HepG2 (cell line): ENCODE data around the gene KHNYN. TPM values are rescaled to one million over a fixed set of nuclear protein-coding genes. Genes with fewer than 3 reads are reported as not detected.

Experiments
- ATAC-seq: fragments of 200-7000 bp; cut with Tn5 transposase; 3 replicates; pipeline ENCODE4 v1.9.1; 2020; ENCODE audit warnings: mild to moderate bottlenecking, moderate library complexity
- BruUV-seq: library from RNA; stranded (reverse); fragments of 400-500 nt; replicated peaks from 2 replicates; lab custom pipeline; 2021; lab: Mats Ljungman, UMichigan
- CTCF ChIA-PET: fragments of 300-600 bp; formaldehyde crosslinking; extraction: SDS; loops from one replicate; lab custom pipeline; 2021; ENCODE audit warnings: low total read pairs, inconsistent platforms, low intra/inter-chr PET ratio; lab: Yijun Ruan, JAX
- POLR2A ChIA-PET: fragments of 350-600 bp; sonication (Branson Sonifier 250); formaldehyde crosslinking; loops from one replicate; lab custom pipeline; 2020; ENCODE audit warnings: antibody characterized with exemption, inconsistent platforms; lab: Yijun Ruan, JAX
- DNase-seq: peaks from one replicate; pipeline ENCODE4 v3.0.0-alpha.2; 2015; ENCODE audit warnings: low spot score
- FAIRE-seq: peaks from 3 replicates; lab custom pipeline; 2011; peaks lifted over from hg19 to GRCh38; lab: Jason Lieb, UNC
- H2AFZ ChIP-seq: one replicate; pipeline ENCODE4 v1.6.1; 2011; ENCODE audit warnings: low read length, inconsistent platforms
- H3K27ac ChIP-seq: fragments of 300-600 bp; 3 replicates; pipeline ENCODE4 v1.8.0; 2011; ENCODE audit warnings: mixed run types, mild to moderate bottlenecking, mixed read lengths, low read length, inconsistent platforms; ENCODE audit not compliant: insufficient read depth; ENCODE audit errors: extremely low read length
- H3K27me3 ChIP-seq, 2 experiments: fragments of 200-600 bp in 1 of 2; 2 replicates in 1 of 2; 3 replicates in 1 of 2; pipeline versions ENCODE4 v1.6.0 to v1.8.0; 2011; ENCODE audit warnings: low read length in 2 of 2, mild to moderate bottlenecking in 2 of 2, moderate library complexity in 2 of 2, inconsistent platforms in 1 of 2; ENCODE audit not compliant: insufficient read depth in 2 of 2, control insufficient read depth in 1 of 2
- H3K36me3 ChIP-seq, 2 experiments: fragments of 200-600 bp in 1 of 2; replicated peaks in 1 of 2; 2 replicates in 1 of 2; 3 replicates in 1 of 2; pipeline versions ENCODE4 v1.5.1 to v1.8.0; 2011; ENCODE audit warnings: low read length in 2 of 2, inconsistent platforms in 1 of 2; ENCODE audit not compliant: insufficient read depth in 2 of 2, control insufficient read depth in 1 of 2
- H3K4me1 ChIP-seq: 2 replicates; pipeline ENCODE4 v1.5.1; 2012; ENCODE audit warnings: low read length, inconsistent platforms; ENCODE audit not compliant: insufficient read depth
- H3K4me2 ChIP-seq: 2 replicates; pipeline ENCODE4 v1.6.0; 2011; ENCODE audit warnings: low read depth, low read length, inconsistent platforms
- H3K4me3 ChIP-seq, 3 experiments: fragments of 200-600 bp in 1 of 3; sonication (generic), shearing (Covaris generic) in 1 of 3; replicated peaks in 1 of 3; 2 replicates each; pipeline ENCODE4 v1.5.1; 2011 to 2016; ENCODE audit warnings: low read length in 3 of 3, inconsistent platforms in 2 of 3, low read depth in 2 of 3, mild to moderate bottlenecking in 2 of 3, control low read depth in 1 of 3, mixed read lengths in 1 of 3; ENCODE audit not compliant: insufficient read depth in 1 of 3
- H3K79me2 ChIP-seq: one replicate; pipeline ENCODE4 v1.6.1; 2011; ENCODE audit warnings: low read length, inconsistent platforms; ENCODE audit not compliant: insufficient read depth
- H3K9ac ChIP-seq: 2 replicates; pipeline ENCODE4 v1.6.0; 2011; ENCODE audit warnings: mild to moderate bottlenecking, low read depth, low read length, inconsistent platforms; ENCODE audit not compliant: insufficient read depth
- H3K9me3 ChIP-seq: 2 replicates; pipeline ENCODE4 v1.5.1; 2012; ENCODE audit warnings: mild to moderate bottlenecking, low read length
- H4K20me1 ChIP-seq: 2 replicates; pipeline ENCODE4 v1.6.0; 2011; ENCODE audit warnings: inconsistent platforms, mild to moderate bottlenecking, low read length, moderate library complexity; ENCODE audit not compliant: insufficient read depth
- ARNT ChIP-seq: fragments of 450-650 bp; IDR thresholded peaks from 2 replicates; pipeline ENCODE4 v1.6.1; 2017
- ETV5 ChIP-seq: IDR thresholded peaks from 2 replicates; pipeline ENCODE4 v1.6.1; 2018; ENCODE audit warnings: missing biosample characterization, missing genetic modification reagents, inconsistent platforms, borderline replicate concordance
- FOXK1 ChIP-seq: sonication (generic); formaldehyde crosslinking; IDR thresholded peaks from 2 replicates; pipeline ENCODE4 v1.4.0; 2020; ENCODE audit warnings: low read depth, missing genetic modification reagents, borderline replicate concordance
- HOXA7 ChIP-seq: sonication (generic); formaldehyde crosslinking; IDR thresholded peaks from 2 replicates; pipeline ENCODE4 v1.8.1; 2022; ENCODE audit warnings: mild to moderate bottlenecking, missing genetic modification reagents, moderate library complexity
- HOXD1 ChIP-seq: sonication (generic); formaldehyde crosslinking; IDR thresholded peaks from 2 replicates; pipeline ENCODE4 v1.5.0; 2020; ENCODE audit warnings: missing genetic modification reagents
- JDP2 ChIP-seq: sonication (generic); formaldehyde crosslinking; IDR thresholded peaks from 2 replicates; pipeline ENCODE4 v1.8.1; 2022; ENCODE audit warnings: missing genetic modification reagents, borderline replicate concordance
- KMT2B ChIP-seq: IDR thresholded peaks from 2 replicates; pipeline ENCODE4 v1.6.1; 2016; ENCODE audit warnings: missing genetic modification reagents, missing compliant biosample characterization
- MYC ChIP-seq: sonication (generic); formaldehyde crosslinking; IDR thresholded peaks from 2 replicates; pipeline ENCODE4 v1.9.0; 2021; ENCODE audit warnings: missing genetic modification reagents, borderline replicate concordance
- POLR2A ChIP-seq, 2 experiments: IDR thresholded peaks; 2 replicates each; pipeline ENCODE4 v1.6.1; 2011; ENCODE audit warnings: low read depth in 2 of 2, low read length in 2 of 2, mild to moderate bottlenecking in 1 of 2, moderate library complexity in 1 of 2; ENCODE audit not compliant: insufficient read depth in 1 of 2
- RARG ChIP-seq: sonication (generic); formaldehyde crosslinking; IDR thresholded peaks from 2 replicates; pipeline ENCODE4 v1.4.0; 2020; ENCODE audit warnings: low read depth, mild to moderate bottlenecking, missing genetic modification reagents
- RELA ChIP-seq: sonication (generic); formaldehyde crosslinking; IDR thresholded peaks from 2 replicates; pipeline ENCODE4 v1.4.0; 2020; ENCODE audit warnings: missing genetic modification reagents
- TMF1 ChIP-seq: sonication (generic); formaldehyde crosslinking; IDR thresholded peaks from 2 replicates; pipeline ENCODE4 v1.8.1; 2022; ENCODE audit warnings: low read depth, missing genetic modification reagents
- ZNF572 ChIP-seq: sonication (generic); formaldehyde crosslinking; IDR thresholded peaks from 2 replicates; pipeline ENCODE4 v1.5.1; 2020; ENCODE audit warnings: mild to moderate bottlenecking, missing genetic modification reagents
- ZNF629 ChIP-seq: sonication (generic); formaldehyde crosslinking; conservative IDR thresholded peaks from 2 replicates; pipeline ENCODE4 v1.5.0; 2020; ENCODE audit warnings: missing genetic modification reagents
- ZNF788 ChIP-seq: sonication (generic); formaldehyde crosslinking; IDR thresholded peaks from 2 replicates; pipeline ENCODE4 v1.5.0; 2020; ENCODE audit warnings: mild to moderate bottlenecking, missing genetic modification reagents, borderline replicate concordance
- WGBS: methylation state at CpG from one replicate; pipeline ENCODE4 v1.1.6; 2017; ENCODE audit warnings: low lambda C conversion rate; 5-methylcytosine and 5-hydroxymethylcytosine counted together
- in situ Hi-C: cut with HindIII; loops from 2 replicates; pipeline ENCODE4 v1.10.0; 2017; ENCODE audit warnings: low pct_unique_long_range_greater_than_20kb; ENCODE audit not compliant: extremely low pct_ligation_motif_present
- intact Hi-C: fragments of 100-400 bp; cut with micrococcal nuclease; formaldehyde crosslinking; loops from one replicate; pipeline ENCODE4 v1.10.0; 2022; ENCODE audit not compliant: unreplicated experiment
- polyA plus RNA-seq, 8 experiments: library from polyadenylated mRNA; depleted of rRNA in 3 of 8; stranded (reverse) in 7 of 8; unstranded in 1 of 8; fragments of >200 nt; fragmentation: Illumina TruSeq in 4 of 8; extraction: Trizol in 4 of 8; gene quantifications; 2 replicates each; pipeline versions ENCODE4 v1.2.1 to v1.2.3, GENCODE V29; 2011 to 2016; ENCODE audit warnings: low read depth in 4 of 8, missing spikeins in 1 of 8, mixed read lengths in 1 of 8; ENCODE audit not compliant: insufficient read depth in 1 of 8
- total RNA-seq, 5 experiments: library from RNA; depleted of rRNA; stranded (reverse); fragments of >200 nt; fragmentation: Illumina TruSeq; extraction: Trizol; gene quantifications; 2 replicates each; pipeline ENCODE4 v1.2.3, GENCODE V29; 2016; ENCODE audit warnings: low read depth in 1 of 5
- TF ChIP-seq, protein P1 (sequence below): conservative IDR thresholded peaks from 2 replicates; pipeline ENCODE4 v1.6.1; 2018; ENCODE audit warnings: missing genetic modification reagents
- TF ChIP-seq, protein P2 (sequence below): sonication (generic); formaldehyde crosslinking; IDR thresholded peaks from 2 replicates; pipeline ENCODE4 v1.4.0; 2020; ENCODE audit warnings: mild to moderate bottlenecking, missing genetic modification reagents
- TF ChIP-seq, protein P3 (sequence below): sonication (generic); formaldehyde crosslinking; conservative IDR thresholded peaks from 2 replicates; pipeline ENCODE4 v1.8.0; 2022; ENCODE audit warnings: missing genetic modification reagents
- TF ChIP-seq, protein P4 (sequence below): sonication (generic); formaldehyde crosslinking; IDR thresholded peaks from 2 replicates; pipeline ENCODE4 v1.5.1; 2020; ENCODE audit warnings: mild to moderate bottlenecking, moderate library complexity, missing genetic modification reagents

Gene KHNYN
- total and polyA plus RNA-seq, 2 of the 13 experiments (the other 11 are each of a cell fraction or from before 2014, with no cell fraction given), result 52.8 to 75.7 TPM

DNA sequence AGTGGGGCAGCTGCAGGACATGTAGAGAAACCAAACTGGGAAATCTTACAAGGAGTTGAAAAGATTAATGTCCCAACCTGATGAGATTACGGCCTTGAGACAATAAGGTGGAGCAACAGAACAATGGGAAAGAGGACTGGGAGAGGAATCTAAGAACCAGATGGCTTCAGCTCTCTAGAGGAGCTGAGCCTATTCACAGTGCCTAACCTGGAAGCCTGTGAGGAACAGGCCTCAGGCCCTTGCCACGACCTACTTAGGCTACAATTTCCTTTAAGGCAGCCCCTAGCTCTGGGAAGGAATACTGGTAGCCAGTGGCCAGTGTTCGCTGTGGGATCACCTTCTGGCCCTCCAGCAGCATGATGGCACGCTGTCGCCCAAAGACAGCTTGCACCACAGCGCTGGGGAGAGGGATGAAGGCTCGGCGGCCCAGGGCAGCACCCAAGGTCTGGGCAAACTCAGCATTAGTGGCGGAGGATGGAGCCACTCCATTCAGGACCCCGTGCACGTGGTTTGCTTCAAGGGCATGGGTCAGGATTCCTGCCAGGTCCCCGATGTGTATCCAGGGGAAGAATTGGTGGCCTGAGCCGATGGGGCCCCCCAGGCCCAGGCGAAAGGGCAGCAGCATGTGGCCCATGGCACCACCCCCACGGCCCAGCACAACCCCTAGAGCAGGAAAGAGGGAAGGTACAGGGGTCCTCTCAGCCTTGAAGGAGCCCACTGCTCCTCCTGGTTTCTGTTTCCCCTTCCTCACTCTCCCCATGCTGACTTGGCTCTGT, 10.3 kb downstream of the KHNYN start:
- peaks cover 0 to 5% of the 10 kb centered on the region in 2 experiments; a peak in 1 of 5 replicates for H3K27me3 ChIP-seq
- no peak overlapping the region for H2AFZ ChIP-seq
- ChIA-PET CTCF (interaction anchor here (11.8 kb wide), 1 partner anchor 108 kb away, joined by 235 read pairs; the partner anchor contains the start of gene ADCY4), POLR2A (interaction anchor here (0.9 to 5.6 kb wide), 6 partner anchors 11 to 197 kb away, joined by 3 to 242 read pairs (median 17); partner anchors contain the start of genes CBLN3, CIDEB, KHNYN and TINF2)
- H3K36me3 ChIP-seq, result peaks cover 38 to 56% of the 10 kb centered on the region in 2 experiments
- H4K20me1 ChIP-seq, result no peaks in the 10 kb centered on the region; the same call in 1 of the 2 replicates
- no peak overlapping the region for H3K9ac ChIP-seq
- H3K4me1 ChIP-seq, result peaks cover 23% of the 10 kb centered on the region
- no TSS peak for BruUV-seq
- in situ Hi-C loops (loop anchor here (10.0 kb wide), 1 partner anchor 195 kb away; the partner anchor contains the start of gene TINF2), intact Hi-C loops (loop anchor here (10.0 kb wide), 2 partner anchors 855 to 1855 kb away; partner anchors contain the start of gene DAD1)
- H3K27ac ChIP-seq, result no peak overlapping the region
- no peaks in the 10 kb centered on the region for H3K9me3 ChIP-seq
- no peak overlapping the region for H3K4me3 ChIP-seq
- WGBS, result 89% methylated on average over 15 of the region's 15 CpGs
- DNase-seq (no peak), FAIRE-seq (no peak), ATAC-seq (no peak)
- peaks cover 22% of the 10 kb centered on the region for H3K79me2 ChIP-seq
- no peak overlapping the region for H3K4me2 ChIP-seq
- TF ChIP-seq TMF1 (CRISPR knock-in tag) (0 out of 2 replicates have a peak, but pooled peaks have one; percentile 34), JDP2 (CRISPR knock-in tag) (no peak), MYC (CRISPR knock-in tag) (no peak), HOXD1 (CRISPR knock-in tag) (0 out of 2 replicates have a peak, but pooled peaks have one; percentile 46), ETV5 (CRISPR knock-in tag) (no peak), ZNF788 (no peak), KMT2B (CRISPR knock-in tag) (no peak; the same call in 1 of the 2 replicates), POLR2A (IDR thresholded peaks at IDR 0.05; ENCODE audit: insufficient read depth in 1 of 2, low read depth in 2 of 2, low read length in 2 of 2) (0 out of 4 replicates have a peak, but pooled peaks of 1 of the 2 experiments have one; percentile 10), ARNT (no peak), HOXA7 (no peak), RARG (CRISPR knock-in tag) (no peak), FOXK1 (no peak), ZNF572 (CRISPR knock-in tag) (no peak), ZNF629 (CRISPR knock-in tag) (no peak), RELA (CRISPR knock-in tag) (no peak)
- TF ChIP-seq, protein P1, sequence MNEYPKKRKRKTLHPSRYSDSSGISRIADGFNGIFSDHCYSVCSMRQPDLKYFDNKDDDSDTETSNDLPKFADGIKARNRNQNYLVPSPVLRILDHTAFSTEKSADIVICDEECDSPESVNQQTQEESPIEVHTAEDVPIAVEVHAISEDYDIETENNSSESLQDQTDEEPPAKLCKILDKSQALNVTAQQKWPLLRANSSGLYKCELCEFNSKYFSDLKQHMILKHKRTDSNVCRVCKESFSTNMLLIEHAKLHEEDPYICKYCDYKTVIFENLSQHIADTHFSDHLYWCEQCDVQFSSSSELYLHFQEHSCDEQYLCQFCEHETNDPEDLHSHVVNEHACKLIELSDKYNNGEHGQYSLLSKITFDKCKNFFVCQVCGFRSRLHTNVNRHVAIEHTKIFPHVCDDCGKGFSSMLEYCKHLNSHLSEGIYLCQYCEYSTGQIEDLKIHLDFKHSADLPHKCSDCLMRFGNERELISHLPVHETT (CRISPR knock-in tag), result no peak
- TF ChIP-seq, protein P2, sequence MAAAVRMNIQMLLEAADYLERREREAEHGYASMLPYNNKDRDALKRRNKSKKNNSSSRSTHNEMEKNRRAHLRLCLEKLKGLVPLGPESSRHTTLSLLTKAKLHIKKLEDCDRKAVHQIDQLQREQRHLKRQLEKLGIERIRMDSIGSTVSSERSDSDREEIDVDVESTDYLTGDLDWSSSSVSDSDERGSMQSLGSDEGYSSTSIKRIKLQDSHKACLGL, result 0 out of 2 replicates have a peak, but pooled peaks have one; percentile 9
- TF ChIP-seq, protein P3, sequence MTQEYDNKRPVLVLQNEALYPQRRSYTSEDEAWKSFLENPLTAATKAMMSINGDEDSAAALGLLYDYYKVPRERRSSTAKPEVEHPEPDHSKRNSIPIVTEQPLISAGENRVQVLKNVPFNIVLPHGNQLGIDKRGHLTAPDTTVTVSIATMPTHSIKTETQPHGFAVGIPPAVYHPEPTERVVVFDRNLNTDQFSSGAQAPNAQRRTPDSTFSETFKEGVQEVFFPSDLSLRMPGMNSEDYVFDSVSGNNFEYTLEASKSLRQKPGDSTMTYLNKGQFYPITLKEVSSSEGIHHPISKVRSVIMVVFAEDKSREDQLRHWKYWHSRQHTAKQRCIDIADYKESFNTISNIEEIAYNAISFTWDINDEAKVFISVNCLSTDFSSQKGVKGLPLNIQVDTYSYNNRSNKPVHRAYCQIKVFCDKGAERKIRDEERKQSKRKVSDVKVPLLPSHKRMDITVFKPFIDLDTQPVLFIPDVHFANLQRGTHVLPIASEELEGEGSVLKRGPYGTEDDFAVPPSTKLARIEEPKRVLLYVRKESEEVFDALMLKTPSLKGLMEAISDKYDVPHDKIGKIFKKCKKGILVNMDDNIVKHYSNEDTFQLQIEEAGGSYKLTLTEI (CRISPR knock-in tag), result no peak
- TF ChIP-seq, protein P4, sequence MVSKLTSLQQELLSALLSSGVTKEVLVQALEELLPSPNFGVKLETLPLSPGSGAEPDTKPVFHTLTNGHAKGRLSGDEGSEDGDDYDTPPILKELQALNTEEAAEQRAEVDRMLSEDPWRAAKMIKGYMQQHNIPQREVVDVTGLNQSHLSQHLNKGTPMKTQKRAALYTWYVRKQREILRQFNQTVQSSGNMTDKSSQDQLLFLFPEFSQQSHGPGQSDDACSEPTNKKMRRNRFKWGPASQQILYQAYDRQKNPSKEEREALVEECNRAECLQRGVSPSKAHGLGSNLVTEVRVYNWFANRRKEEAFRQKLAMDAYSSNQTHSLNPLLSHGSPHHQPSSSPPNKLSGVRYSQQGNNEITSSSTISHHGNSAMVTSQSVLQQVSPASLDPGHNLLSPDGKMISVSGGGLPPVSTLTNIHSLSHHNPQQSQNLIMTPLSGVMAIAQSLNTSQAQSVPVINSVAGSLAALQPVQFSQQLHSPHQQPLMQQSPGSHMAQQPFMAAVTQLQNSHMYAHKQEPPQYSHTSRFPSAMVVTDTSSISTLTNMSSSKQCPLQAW (CRISPR knock-in tag), result peak; percentile 16; the same call in 1 of the 2 replicates
